K562 treated with DMSO at 1 percent for 4 hours (cell line): ENCODE measurements around the gene EPRS1. TPM values are rescaled to one million over a fixed set of nuclear protein-coding genes. Genes with fewer than 3 reads are reported as not detected.

ENCODE experiments used
- total RNA-seq: library from RNA; unstranded; fragments of 300-600 nt; gene quantifications from 2 replicates; pipeline ENCODE4 v1.2.3, GENCODE V29; 2022; ENCODE audit not compliant: insufficient read depth

EPRS1 gene
- 177 and 192 TPM in 2 replicates for total RNA-seq

GRCh38 chr1:220046052-220046930 is at the start of gene EPRS1:
Gene EPRS1 (minus strand): TSS chr1:220046505. CDS start chr1:220046388, 117 bp downstream.

DNA sequence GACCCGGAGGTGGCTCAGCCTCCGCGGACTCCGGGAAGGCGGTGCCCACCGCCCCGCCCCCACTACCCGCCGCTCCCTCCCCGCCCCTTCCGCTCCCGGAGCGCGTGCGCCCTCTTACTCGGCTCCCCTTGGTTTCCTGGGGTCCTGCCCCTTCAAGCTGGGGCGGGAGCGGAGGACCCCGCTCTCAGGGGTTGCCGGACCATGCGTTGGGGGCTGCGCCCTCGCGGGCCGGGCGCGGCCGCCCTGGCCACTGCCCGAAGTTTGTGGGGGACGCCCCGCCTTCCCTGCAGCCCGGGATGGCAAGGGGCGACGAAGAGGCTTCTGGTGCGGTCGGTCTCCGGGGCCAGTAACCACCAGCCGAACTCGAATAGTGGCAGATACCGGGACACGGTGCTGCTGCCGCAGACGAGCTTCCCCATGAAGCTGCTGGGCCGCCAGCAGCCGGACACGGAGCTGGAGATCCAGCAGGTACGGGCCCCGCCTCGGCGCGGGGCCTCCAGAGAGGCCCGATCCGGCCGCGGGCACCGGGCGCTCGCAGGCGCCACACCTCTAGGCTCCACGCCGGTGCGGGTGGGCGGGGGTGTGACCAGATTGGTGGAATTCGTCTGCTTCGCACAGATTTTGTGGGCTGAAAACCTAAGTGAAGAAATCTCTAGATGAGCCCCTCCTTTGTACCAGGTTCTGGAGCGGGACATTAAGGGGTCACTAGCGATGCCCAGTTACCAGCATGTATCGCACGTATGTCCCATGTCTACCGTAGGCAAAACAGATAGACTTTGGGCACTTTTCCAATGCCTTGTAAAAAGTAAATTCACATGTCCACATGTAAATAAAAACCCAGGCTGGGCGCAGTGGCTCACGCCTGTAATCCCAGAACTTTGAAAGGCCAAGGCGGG is 48.0 kb upstream of the EPRS1 start, which contains the start of gene IARS2:
Gene IARS2, plus strand, starts transcription at position 117 of the 896 bp plus-strand sequence. Its CDS starts 85 bp downstream, at position 202.

DNA sequence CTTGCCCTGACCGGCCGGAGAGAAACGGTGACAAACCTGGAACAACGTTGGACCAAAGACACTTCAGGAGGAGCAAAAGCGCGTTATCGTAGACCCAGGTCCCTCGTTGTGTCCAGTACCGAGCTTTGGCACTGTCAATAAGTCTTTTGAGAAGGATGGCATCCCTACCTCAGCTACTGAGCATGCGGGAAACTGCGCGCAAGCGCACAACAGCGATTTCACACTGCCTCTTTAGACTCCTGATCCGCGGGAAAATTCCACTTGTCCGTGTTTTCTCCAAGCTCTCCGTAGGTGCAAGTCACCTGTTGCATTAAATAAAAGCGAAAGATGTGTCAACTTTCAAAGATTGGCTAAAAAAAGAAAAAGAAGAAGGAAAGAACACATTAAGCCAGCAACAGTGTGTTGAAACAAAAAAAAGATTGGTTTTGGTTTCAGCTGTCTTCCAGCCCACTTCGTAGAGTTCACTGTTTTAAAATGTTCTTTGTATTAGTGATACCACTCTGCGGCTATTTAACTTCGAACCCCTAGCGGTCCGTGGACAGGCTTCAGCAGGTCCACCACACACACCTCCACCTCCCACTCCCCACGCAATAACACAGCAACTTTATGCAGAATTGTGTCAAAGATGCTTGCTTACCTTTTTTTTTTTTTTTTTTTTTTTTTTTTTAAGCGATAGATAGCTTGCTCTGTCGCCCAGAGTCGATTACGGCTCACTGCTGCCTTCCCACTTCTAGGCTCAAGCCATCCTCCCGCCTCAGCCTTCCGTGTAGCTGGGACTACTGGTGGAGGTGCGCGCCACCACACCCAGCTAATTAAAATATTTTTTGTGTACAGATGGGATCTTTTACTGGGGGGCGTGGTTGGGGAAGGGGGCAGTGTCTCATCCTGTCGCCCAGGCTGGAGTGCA is 43.6 kb upstream of the EPRS1 start, which contains the start of gene BPNT1:
Gene BPNT1, minus strand, starts transcription at position 139 of the 907 bp plus-strand sequence. CDS start 9,942 bp downstream, outside the sequence.

Other genes with a start within 250 kb of the EPRS1 start
- 1.5 and 2.4 TPM in 2 replicates for gene SLC30A10, start 117.9 kb downstream of the EPRS1 start, total RNA-seq
- gene BPNT1, start 43.3 kb upstream of the EPRS1 start, total RNA-seq, result 31.9 and 36.1 TPM in 2 replicates
- gene IARS2, start 47.6 kb upstream of the EPRS1 start, total RNA-seq, result 46.2 and 52.9 TPM in 2 replicates
- gene RAB3GAP2, start 225.9 kb upstream of the EPRS1 start, total RNA-seq, result 15.2 and 15.9 TPM in 2 replicates